Astrocyte of the spinal cord (primary cell): ENCODE data around the gene PAQR3.

ENCODE experiments used
- DNase-seq: peaks from one replicate; pipeline ENCODE4 v3.0.0; 2011; ENCODE audit warnings: low read depth, low spot score
- H3K4me3 ChIP-seq: 2 replicates; pipeline ENCODE4 v1.5.1; 2011; ENCODE audit warnings: low read depth, mild to moderate bottlenecking, low read length, moderate library complexity
- in situ Hi-C: cut with HindIII; loops from 2 replicates; pipeline ENCODE4 v1.10.0; 2017; ENCODE audit warnings: low sequenced_read_pairs
- TF ChIP-seq, protein P1 (sequence below): IDR thresholded peaks from 2 replicates; pipeline ENCODE4 v1.5.1; 2012; ENCODE audit warnings: low read depth, mild to moderate bottlenecking, low read length, inconsistent platforms

Gene PAQR3

GRCh38 chr4:78949735-78950134, 10.5 kb upstream of the PAQR3 start:
- TF ChIP-seq, protein P1, sequence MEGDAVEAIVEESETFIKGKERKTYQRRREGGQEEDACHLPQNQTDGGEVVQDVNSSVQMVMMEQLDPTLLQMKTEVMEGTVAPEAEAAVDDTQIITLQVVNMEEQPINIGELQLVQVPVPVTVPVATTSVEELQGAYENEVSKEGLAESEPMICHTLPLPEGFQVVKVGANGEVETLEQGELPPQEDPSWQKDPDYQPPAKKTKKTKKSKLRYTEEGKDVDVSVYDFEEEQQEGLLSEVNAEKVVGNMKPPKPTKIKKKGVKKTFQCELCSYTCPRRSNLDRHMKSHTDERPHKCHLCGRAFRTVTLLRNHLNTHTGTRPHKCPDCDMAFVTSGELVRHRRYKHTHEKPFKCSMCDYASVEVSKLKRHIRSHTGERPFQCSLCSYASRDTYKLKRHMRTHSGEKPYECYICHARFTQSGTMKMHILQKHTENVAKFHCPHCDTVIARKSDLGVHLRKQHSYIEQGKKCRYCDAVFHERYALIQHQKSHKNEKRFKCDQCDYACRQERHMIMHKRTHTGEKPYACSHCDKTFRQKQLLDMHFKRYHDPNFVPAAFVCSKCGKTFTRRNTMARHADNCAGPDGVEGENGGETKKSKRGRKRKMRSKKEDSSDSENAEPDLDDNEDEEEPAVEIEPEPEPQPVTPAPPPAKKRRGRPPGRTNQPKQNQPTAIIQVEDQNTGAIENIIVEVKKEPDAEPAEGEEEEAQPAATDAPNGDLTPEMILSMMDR = no peak
- in situ Hi-C loops = no loop called here
- no peak overlapping the region for H3K4me3 ChIP-seq
- DNase-seq = no peak

GRCh38 chr4:78945651-78946179, 6.5 kb upstream of the PAQR3 start:
- in situ Hi-C loops = no loop called here

GRCh38 chr4:78944381-78944780, 5.1 kb upstream of the PAQR3 start:
- no peak for DNase-seq
- in situ Hi-C loops = no loop called here
- TF ChIP-seq, protein P1 = no peak
- no peak overlapping the region for H3K4me3 ChIP-seq

More at GRCh38 chr4:78945651-78946179, 6.5 kb upstream of the PAQR3 start:
- H3K4me3 ChIP-seq = no peak overlapping the region
- TF ChIP-seq, protein P1 = no peak
- no peak for DNase-seq

- H3K4me3 ChIP-seq = no peak overlapping the region
- TF ChIP-seq, protein P1 = no peak
- DNase-seq = no peak
- in situ Hi-C loops = no loop called here
Observed at GRCh38 chr4:78940752-78941151, 1.5 kb upstream of the PAQR3 start.

DNA sequence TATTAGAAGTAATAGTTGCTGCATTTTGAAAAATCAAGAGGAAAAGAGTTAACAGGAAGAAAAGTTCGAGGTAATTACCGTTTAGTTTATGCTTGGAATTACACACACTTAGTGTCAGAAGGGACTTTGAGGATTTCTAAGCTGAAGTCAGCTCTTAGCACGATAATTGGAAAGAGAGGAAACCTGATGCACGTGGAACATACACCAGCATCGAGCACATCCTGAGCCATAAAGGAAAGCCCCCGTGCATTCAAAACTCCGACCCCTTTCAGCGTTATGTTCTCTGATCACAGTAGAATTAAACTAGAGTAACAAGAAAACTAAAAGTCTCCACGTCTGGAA, 400 bp upstream of the PAQR3 start:
- in situ Hi-C loops = no loop called here
- DNase-seq = no peak
- H3K4me3 ChIP-seq = peak overlapping the region; percentile 58
- TF ChIP-seq, protein P1 = no peak

- no peak for DNase-seq
- in situ Hi-C loops = no loop called here
- TF ChIP-seq, protein P1 = no peak
- H3K4me3 ChIP-seq = peak overlapping the region; percentile 81
Observed at GRCh38 chr4:78938474-78938867, 767 bp downstream of the PAQR3 start.

GRCh38 chr4:78937837-78938236, 1.4 kb downstream of the PAQR3 start:
- in situ Hi-C loops = no loop called here
- TF ChIP-seq, protein P1 = no peak
- no peak overlapping the region for H3K4me3 ChIP-seq
- DNase-seq = no peak
